ENCODE data around the gene SERTAD2. TPM values are rescaled to one million over a fixed set of nuclear protein-coding genes. Genes with fewer than 3 reads are reported as not detected.

Gene SERTAD2
- total RNA-seq, 1 donor from 2014 or later: 14.5 TPM

DNA sequence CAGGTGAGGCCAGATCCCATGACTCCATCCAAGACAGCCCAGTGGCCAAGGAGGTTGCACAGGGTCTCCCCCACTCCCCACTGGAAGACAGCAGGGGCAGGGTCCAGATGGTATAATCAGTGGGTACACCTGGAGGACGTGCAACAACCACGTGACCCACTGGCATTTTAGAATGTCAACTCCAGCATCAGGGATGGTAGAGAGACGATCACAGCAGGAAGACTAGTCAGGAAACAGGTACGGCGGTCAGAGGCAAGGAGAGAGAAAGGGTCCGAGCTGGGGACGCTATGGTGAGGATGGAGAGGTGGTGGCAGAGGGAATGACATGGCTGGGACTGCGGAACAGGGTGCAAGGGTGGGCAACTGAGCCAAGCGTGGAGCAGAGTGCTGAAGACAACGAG is 23.0 kb downstream of the SERTAD2 start:
- DNase-seq: no peak
- no peak overlapping the region for H3K27ac ChIP-seq (replicated peaks)
- peaks cover 28% of the 10 kb centered on the region for H3K36me3 ChIP-seq
- H3K27me3 ChIP-seq (ENCODE audit: low read depth): no peaks in the 10 kb centered on the region
- TF ChIP-seq, protein P1, sequence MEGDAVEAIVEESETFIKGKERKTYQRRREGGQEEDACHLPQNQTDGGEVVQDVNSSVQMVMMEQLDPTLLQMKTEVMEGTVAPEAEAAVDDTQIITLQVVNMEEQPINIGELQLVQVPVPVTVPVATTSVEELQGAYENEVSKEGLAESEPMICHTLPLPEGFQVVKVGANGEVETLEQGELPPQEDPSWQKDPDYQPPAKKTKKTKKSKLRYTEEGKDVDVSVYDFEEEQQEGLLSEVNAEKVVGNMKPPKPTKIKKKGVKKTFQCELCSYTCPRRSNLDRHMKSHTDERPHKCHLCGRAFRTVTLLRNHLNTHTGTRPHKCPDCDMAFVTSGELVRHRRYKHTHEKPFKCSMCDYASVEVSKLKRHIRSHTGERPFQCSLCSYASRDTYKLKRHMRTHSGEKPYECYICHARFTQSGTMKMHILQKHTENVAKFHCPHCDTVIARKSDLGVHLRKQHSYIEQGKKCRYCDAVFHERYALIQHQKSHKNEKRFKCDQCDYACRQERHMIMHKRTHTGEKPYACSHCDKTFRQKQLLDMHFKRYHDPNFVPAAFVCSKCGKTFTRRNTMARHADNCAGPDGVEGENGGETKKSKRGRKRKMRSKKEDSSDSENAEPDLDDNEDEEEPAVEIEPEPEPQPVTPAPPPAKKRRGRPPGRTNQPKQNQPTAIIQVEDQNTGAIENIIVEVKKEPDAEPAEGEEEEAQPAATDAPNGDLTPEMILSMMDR (IDR thresholded peaks at IDR 0.05; ENCODE audit: borderline replicate concordance): no peak
- H3K4me3 ChIP-seq: no peak overlapping the region
- intact Hi-C loops (cut with micrococcal nuclease): no loop called here
- peaks cover 10% of the 10 kb centered on the region for H3K4me1 ChIP-seq
- H3K9me3 ChIP-seq (replicated peaks): no peaks in the 10 kb centered on the region

DNA sequence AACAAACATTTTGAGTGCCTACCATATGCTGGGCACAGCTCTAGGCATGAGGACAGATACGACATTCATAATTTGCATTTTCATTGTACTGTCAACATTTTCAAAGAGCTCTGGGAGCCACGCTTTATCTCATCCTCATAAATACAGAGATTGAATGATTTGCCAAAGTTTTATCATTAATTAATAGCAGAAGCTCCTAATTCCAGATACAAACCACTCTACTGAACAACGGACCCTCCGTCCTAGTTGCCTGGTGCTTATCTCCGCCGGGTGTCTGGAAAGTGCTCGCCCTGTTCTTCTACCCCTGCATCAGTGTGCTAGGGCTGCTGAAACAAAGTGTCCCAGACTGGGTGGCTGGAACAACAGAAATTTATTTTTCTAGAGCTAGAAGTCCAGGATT is 23.8 kb downstream of the SERTAD2 start:
- intact Hi-C loops (cut with micrococcal nuclease): no loop called here
- peaks cover 9% of the 10 kb centered on the region for H3K4me1 ChIP-seq
- TF ChIP-seq, protein P1 (IDR thresholded peaks at IDR 0.05; ENCODE audit: borderline replicate concordance): no peak

DNA sequence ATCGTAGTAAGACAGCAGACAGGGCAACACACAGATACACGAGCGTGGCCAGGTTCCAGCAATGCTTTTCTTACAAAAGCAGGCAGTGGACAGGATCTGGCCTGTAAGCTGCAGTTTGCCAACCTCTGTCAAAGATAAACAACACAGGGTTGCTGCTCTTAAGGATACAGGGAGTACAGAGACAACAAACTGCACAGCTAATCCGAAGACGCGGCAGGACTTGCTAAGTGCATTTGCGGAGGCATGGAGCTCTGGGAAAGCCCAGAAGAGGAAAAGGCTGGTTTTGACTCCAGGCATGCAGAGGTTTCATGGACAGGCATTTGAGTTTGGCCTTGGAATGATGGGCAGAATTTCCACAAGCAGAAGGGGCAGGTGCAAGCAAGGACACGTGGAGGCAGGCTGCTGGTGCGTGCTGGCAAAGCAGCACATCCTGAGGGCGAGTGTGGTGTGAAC is 24.4 kb downstream of the SERTAD2 start:
- Histone ChIP-seq H3K27me3 (ENCODE audit: low read depth) (no peaks in the 10 kb centered on the region), H3K4me3 (no peak overlapping the region), H3K27ac (replicated peaks) (no peak overlapping the region), H3K36me3 (peaks cover 14% of the 10 kb centered on the region), H3K9me3 (replicated peaks) (no peaks in the 10 kb centered on the region), H3K4me1 (peaks cover 9% of the 10 kb centered on the region)
- TF ChIP-seq, protein P1 (IDR thresholded peaks at IDR 0.05; ENCODE audit: borderline replicate concordance): no peak
- intact Hi-C loops (cut with micrococcal nuclease): no loop called here
- DNase-seq: no peak

More for the DNA sequence above, 23.8 kb downstream of the SERTAD2 start:
- no peaks in the 10 kb centered on the region for H3K27me3 ChIP-seq (ENCODE audit: low read depth)
- no peak for DNase-seq
- H3K36me3 ChIP-seq: peaks cover 20% of the 10 kb centered on the region
- H3K9me3 ChIP-seq (replicated peaks): no peaks in the 10 kb centered on the region
- H3K4me3 ChIP-seq: no peak overlapping the region
- H3K27ac ChIP-seq (replicated peaks): no peak overlapping the region

DNA sequence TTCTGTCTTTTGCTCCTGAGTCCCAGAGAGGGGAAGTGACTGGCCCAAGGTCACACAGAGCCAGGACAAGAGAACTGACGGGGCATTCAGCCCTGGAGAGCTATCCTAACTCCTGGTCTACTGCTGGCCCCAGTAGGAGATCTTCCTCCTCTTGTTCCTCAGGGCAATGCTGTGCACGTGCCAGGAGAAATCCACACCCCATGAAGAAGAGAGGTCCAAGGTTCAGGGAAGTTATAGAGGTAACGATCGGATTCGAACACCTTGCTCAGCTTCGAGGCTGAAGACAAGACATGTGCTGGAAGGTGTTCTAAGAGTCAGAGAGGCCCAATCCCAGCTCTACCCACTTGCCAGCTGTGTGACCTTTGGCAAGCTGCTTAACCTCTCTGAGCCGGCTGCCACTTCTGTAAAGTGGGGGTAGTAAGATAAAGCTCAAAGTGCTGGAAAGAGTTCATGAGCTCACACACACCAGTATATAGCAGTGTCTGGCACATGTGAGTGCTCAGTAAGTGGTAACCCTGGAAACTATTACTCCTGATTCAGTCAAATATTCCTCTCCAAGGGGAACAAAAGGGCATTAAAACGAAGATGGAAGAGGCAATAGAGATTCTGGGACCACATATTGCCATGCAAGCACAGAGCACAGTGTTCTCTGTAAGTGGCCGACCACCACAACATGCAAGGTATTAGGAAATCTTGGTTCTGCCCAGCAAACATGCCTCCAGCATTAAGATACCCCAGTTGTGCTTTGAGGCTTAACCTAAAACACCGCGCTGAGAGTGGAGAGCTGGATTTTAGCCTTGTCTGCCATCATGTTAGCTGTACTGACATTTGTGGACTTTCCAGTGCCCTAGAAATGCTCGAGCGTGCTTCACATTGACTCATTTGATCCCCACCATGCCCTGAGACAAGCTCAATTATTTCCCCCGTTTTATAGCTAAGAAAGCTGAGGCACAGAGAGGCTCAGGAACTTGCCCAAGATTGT is 25.6 kb downstream of the SERTAD2 start:
- no peak for DNase-seq

DNA sequence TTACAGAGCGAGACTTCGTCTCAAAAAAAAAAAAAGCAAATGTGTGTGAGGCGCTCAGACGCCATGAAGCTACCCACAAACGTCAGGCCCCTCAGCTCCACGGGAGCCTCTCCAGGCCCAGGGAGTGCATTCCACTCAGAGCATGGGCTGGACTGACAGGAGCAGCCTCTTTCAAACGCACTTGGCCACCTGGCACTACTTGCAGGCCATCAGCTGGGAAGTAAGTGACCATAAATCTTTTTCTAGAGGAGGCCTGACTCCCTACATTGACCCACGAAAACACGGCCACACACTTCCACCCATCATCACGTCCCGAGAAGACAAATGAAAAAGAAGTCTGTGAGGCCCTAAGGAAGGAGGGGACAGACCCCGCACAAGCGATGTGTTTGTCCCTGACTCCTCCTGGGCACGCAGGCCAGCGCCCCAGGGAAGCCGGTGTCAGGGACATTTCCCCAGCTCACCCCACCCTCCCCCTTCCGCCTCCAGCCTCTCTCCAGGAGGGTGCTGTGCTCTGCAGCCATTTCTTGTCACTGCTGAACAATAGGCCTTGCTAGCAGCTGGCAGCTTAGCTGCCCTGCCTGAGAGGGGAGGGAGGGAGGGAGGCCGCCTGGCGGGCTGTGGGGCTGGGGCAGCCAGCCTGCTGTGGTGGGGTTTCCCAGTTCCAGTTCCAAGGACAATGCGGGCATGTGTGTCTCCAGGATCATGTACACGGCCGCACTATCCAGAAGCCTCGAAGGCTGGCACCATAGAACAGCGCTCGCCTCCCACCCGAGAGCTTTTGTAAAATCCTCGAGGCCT is 26.6 kb downstream of the SERTAD2 start:
- TF ChIP-seq, protein P1 (IDR thresholded peaks at IDR 0.05; ENCODE audit: borderline replicate concordance): no peak
- DNase-seq: no peak
- H3K27me3 ChIP-seq (ENCODE audit: low read depth): no peaks in the 10 kb centered on the region
- no peak overlapping the region for H3K4me3 ChIP-seq
- no peak overlapping the region for H3K27ac ChIP-seq (replicated peaks)
- intact Hi-C loops (cut with micrococcal nuclease): no loop called here
- H3K9me3 ChIP-seq (replicated peaks): no peaks in the 10 kb centered on the region
- peaks cover 9% of the 10 kb centered on the region for H3K4me1 ChIP-seq
- no peaks in the 10 kb centered on the region for H3K36me3 ChIP-seq

More for the DNA sequence above, 25.6 kb downstream of the SERTAD2 start:
- intact Hi-C loops (cut with micrococcal nuclease): no loop called here
- peaks cover 2% of the 10 kb centered on the region for H3K36me3 ChIP-seq
- no peaks in the 10 kb centered on the region for H3K9me3 ChIP-seq (replicated peaks)
- TF ChIP-seq, protein P1 (IDR thresholded peaks at IDR 0.05; ENCODE audit: borderline replicate concordance): no peak
- H3K27ac ChIP-seq (replicated peaks): no peak overlapping the region
- H3K27me3 ChIP-seq (ENCODE audit: low read depth): no peaks in the 10 kb centered on the region
- H3K4me1 ChIP-seq: peaks cover 9% of the 10 kb centered on the region
- no peak overlapping the region for H3K4me3 ChIP-seq

Measured in left ventricle myocardium inferior (tissue), 1 donor.